HUES48 (cell line): ENCODE data around the gene S100A16.

Experiments
- H3K27ac ChIP-seq: one replicate; pipeline ENCODE4 v1.7.0; 2013; ENCODE audit warnings: low read depth, low read length, inconsistent platforms
- H3K27me3 ChIP-seq: 2 replicates; pipeline ENCODE4 v1.6.1; 2013; ENCODE audit warnings: mild to moderate bottlenecking, low read length; ENCODE audit not compliant: control insufficient read depth, insufficient read depth
- H3K36me3 ChIP-seq: 2 replicates; pipeline ENCODE4 v1.6.1; 2013; ENCODE audit warnings: low read length; ENCODE audit not compliant: control insufficient read depth, insufficient read depth
- H3K4me1 ChIP-seq: 2 replicates; pipeline ENCODE4 v1.6.1; 2013; ENCODE audit warnings: mild to moderate bottlenecking, low read length; ENCODE audit not compliant: control insufficient read depth, insufficient read depth
- H3K4me3 ChIP-seq: 2 replicates; pipeline ENCODE4 v1.5.1; 2013; ENCODE audit warnings: mild to moderate bottlenecking, low read depth, low read length
- H3K9ac ChIP-seq: 2 replicates; pipeline ENCODE4 v1.6.1; 2013; ENCODE audit warnings: mild to moderate bottlenecking, low read depth, low read length, moderate library complexity
- H3K9me3 ChIP-seq: 2 replicates; pipeline ENCODE4 v1.6.1; 2013; ENCODE audit warnings: low read length; ENCODE audit not compliant: control insufficient read depth, insufficient read depth

S100A16 gene

DNA sequence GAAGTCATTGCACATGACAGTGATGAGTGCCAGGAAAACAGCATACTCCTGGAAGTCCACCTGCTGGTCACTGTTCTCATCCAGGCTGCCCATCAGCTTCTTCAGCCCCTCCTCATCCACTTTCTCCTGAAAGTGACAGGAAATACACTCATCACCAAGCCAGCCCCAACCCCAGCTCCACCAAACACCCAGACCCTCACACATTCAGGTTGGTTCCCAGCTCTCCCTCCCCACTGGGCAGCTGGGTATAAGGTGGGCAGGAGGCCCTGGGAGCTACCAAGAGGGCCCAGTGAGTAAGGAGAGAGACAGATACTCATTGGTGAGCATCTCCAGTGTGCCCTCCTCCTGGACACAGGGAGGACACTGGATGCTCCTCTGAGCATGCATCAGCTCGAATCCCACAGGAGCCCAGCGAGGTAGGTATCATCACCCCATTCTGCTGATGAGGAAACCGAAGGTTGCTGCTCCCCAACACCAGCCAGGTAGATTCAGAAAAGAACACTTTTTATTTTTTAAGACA is 51.4 kb downstream of the S100A16 start:
- Histone ChIP-seq H3K4me3 (no peak overlapping the region), H3K9ac (no peak overlapping the region), H3K36me3 (no peaks in the 10 kb centered on the region), H3K27ac (no peak overlapping the region), H3K4me1 (peaks cover 12% of the 10 kb centered on the region), H3K27me3 (no peaks in the 10 kb centered on the region), H3K9me3 (no peaks in the 10 kb centered on the region)

DNA sequence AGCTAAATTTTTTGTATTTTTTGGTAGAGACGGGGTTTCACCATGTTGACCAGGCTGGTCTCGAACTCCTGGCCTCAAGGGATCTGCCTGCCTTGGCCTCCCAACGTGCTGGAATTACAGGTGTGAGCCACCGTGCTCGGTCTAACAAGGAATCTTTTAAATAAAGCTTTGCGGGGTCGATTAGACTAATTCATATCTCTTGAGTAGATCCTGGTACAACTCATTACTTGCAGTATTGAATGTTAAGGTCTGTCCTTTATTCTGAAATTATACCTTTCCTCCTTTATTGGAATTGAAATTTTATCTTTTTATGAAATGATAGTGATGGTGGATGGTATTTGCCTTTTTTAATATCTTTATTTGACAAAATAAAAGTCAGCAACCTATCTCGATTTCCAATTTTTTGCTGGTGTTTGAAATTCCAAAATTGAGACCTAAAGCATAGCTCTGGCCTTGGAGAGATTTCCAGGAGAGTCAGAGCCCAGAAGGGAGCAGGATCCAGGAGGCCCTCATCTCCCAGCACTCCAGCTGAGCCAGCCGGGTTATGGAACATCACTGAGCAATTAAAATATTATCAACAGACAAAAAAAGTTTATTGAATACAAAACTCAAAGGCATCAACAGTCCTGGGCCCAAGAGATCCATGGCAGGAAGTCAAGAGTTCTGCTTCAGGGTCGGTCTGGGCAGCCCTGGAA is 52.0 kb downstream of the S100A16 start:
- Histone ChIP-seq H3K4me3 (no peak overlapping the region), H3K27me3 (no peaks in the 10 kb centered on the region), H3K9ac (no peak overlapping the region)

DNA sequence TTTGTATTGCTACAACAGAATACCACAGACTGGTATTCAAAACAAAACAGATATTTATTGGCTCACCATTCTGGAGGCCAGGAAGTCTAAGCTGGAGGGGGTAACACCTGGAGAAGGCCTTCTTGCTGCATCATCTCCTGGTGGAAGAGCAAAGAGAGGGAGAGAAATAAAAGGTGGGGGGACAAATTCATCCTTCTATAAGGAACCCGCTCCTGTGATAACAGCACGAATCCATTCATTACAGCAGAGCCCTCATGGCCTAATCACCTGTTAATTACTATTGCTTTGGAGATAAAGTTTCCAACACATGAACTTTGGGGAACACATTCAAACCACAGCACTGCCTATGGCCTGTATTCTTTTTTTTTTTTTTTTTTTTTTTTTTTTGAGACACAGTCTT is 52.7 kb downstream of the S100A16 start:
- no peaks in the 10 kb centered on the region for H3K36me3 ChIP-seq
- no peaks in the 10 kb centered on the region for H3K9me3 ChIP-seq
- H3K9ac ChIP-seq = no peak overlapping the region
- H3K4me1 ChIP-seq = no peaks in the 10 kb centered on the region
- H3K27me3 ChIP-seq = no peaks in the 10 kb centered on the region
- no peak overlapping the region for H3K27ac ChIP-seq
- no peak overlapping the region for H3K4me3 ChIP-seq

More for the DNA sequence above, 52.0 kb downstream of the S100A16 start:
- H3K4me1 ChIP-seq = peaks cover 7% of the 10 kb centered on the region; the same call in 1 of the 2 replicates
- no peaks in the 10 kb centered on the region for H3K9me3 ChIP-seq
- no peak overlapping the region for H3K27ac ChIP-seq
- H3K36me3 ChIP-seq = no peaks in the 10 kb centered on the region

- Histone ChIP-seq H3K27ac (no peak overlapping the region), H3K9ac (no peak overlapping the region), H3K9me3 (no peaks in the 10 kb centered on the region), H3K27me3 (no peaks in the 10 kb centered on the region), H3K4me3 (no peak overlapping the region), H3K36me3 (no peaks in the 10 kb centered on the region), H3K4me1 (no peaks in the 10 kb centered on the region)
Observed at GRCh38 chr1:153557877-153558276, 55.1 kb downstream of the S100A16 start.
